HG02763 (cell line): ENCODE measurements around the gene PAX4.
A peak's percentile ranks its signal among the peaks of the same experiment; 100 is the strongest.

ENCODE experiments used
- ATAC-seq: cut with Tn5 transposase; IDR thresholded peaks from one replicate; pipeline ENCODE4 v1.9.1; 2021; ENCODE audit warnings: mild to moderate bottlenecking, moderate library complexity; ENCODE audit not compliant: unreplicated experiment

The PAX4 gene

GRCh38 chr7:127618042-127618441 is at the start of gene PAX4:
Gene PAX4, minus strand, starts transcription at chr7:127618142. Its CDS starts 2,214 bp downstream, at chr7:127615928.
- no peak for ATAC-seq

- no peak for ATAC-seq
These were observed 49.2 kb upstream of the PAX4 start for GRCh38 chr7:127667017-127667670.

DNA sequence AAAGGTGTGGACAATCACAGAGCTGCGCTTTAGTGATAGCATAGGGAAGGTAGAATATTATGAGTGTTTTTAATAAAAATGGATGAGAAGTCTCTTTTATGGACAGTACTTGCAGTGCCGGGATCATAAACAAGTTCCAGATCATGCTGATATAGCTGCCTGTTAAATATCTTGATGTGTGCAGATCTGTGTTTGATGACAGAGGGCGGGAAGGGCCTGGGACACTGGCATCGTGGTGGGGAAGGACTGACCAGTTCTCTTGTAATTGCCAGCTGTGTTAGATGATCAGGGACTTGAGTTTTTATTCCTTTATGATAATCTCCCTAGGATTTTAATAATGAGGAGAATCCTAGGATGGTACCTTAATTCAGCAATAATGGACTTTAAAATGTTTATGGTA is 48.7 kb upstream of the PAX4 start:
- ATAC-seq = no peak

DNA sequence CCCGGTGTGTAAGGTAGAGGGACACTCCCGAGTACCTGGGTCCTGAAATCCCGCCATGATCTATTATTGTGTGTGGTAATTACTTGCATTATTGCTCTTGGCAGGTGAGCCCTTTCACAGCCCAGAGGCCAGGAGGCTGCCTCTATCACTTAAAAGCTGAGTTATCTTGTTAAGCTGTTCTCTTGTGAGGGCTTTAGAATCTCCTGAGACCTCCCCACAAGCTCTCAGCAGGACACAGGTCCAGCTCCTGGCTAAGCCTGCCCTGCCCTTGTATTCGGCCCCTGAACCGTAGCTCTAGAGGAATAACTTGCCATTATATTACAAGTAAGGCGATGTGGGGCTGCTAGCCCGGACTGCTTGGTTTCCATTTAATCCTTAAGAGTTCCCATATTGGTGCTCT is 48.0 kb upstream of the PAX4 start:
- ATAC-seq = no peak

- ATAC-seq = no peak
These were observed 41.2 kb upstream of the PAX4 start for GRCh38 chr7:127658970-127659630.

- no peak for ATAC-seq
These were observed 39.6 kb upstream of the PAX4 start for GRCh38 chr7:127657500-127657899.

- ATAC-seq = no peak
These were observed 37.8 kb upstream of the PAX4 start for GRCh38 chr7:127655720-127656119.

GRCh38 chr7:127654404-127655394 is 36.8 kb upstream of the PAX4 start:
- ATAC-seq = no peak

DNA sequence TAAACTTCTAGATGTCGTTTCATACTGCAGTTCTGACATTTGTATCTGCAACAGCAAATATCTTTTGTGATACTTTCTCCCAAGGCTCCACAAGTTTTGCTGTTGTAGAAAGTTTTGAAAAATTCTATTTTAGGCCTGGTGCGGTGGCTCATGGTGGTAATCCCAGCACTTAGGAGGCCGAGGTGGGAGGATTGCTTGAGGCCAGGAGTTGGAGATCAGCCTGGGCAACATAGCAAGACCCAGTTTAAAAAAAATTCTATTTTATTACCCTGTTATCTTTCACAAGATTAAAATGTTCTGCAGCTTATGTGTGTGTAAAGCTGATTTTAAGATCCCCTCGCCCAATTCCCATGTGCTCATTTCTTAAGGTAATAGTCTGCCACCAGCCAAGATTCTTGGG is 35.5 kb upstream of the PAX4 start:
- ATAC-seq = no peak

DNA sequence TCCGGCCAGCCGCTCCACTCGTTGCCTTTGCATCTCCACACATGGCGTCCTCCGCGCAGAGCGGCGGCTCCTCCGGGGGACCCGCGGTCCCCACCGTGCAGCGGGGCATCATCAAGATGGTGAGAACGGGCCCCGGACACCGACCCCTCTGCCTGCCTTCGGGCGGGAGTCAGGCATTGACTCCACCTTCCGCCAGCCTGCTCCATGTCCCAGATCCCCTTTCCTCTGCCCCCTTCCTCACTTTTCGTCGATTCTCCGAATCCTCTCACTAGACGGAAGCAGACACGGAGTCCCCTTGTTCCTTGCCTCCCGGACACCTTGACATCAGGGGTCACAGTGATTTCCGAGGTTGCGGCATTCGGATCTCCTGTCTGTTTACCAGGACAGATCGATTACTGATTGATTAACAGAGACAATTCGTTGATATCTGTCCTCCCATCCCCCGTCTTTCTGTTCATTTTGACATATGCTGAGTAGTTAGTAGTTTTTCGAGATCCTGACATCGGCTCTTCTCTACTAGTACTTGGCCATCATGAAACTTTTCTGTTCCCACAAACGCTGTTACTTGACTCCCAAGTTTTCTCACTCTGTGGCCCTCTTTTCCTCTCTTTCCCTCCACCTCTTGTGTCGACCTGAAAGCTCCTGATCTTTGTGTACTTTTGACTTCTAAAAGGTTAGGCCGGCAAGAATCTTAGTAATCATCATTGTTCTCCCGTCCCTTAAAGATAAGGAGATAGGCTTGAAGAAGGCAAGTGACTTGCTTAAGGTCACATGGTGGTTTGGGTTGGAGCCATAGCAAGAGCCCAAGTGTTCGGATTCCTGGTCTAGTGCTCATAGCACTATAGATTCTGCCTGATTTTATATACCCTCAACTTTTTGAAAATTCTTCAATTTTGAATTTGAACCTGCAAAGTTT is 34.6 kb upstream of the PAX4 start:
- no peak for ATAC-seq

DNA sequence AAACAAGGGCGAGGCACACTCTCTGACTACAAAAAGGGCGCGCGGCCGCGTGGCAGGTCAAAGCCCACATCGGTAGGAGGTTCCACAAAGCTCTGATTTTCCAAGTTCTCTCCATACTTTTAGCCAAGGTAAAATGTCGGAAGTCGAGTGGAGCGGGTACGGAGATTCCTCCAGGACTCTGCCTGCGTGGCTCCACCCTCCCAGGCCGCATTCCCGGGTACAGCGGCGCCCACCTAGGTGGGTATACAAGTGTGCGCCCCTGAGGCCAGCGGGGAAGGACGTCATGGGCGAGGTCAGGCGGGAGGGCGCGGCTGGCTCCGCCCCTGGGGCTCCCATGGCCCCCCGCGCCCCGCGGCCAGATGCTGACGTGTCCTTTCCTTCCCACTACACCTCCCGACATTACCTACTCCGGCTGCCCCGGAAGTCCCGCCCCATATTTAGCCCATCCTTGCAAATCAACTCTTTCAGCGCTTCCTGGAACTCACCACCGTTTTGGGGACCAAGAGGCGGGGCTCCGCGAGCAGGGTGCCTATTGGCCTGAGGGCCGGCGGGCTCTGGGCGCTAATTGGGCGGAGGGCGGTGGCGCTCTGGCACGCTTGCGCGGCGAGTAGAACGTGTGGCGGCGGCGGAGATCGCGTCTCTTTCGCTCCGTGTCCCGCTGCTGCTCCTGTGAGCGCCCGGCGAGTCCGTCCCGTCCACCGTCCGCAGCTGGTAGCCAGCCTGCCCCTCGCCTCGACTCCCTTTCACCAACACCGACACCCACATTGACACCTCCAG is 33.8 kb upstream of the PAX4 start, which contains the start of gene SND1:
Gene SND1 (plus strand): TSS at position 639 of the 777 bp plus-strand sequence. CDS start 180 bp downstream, outside the sequence.
- ATAC-seq = peak; percentile 93

DNA sequence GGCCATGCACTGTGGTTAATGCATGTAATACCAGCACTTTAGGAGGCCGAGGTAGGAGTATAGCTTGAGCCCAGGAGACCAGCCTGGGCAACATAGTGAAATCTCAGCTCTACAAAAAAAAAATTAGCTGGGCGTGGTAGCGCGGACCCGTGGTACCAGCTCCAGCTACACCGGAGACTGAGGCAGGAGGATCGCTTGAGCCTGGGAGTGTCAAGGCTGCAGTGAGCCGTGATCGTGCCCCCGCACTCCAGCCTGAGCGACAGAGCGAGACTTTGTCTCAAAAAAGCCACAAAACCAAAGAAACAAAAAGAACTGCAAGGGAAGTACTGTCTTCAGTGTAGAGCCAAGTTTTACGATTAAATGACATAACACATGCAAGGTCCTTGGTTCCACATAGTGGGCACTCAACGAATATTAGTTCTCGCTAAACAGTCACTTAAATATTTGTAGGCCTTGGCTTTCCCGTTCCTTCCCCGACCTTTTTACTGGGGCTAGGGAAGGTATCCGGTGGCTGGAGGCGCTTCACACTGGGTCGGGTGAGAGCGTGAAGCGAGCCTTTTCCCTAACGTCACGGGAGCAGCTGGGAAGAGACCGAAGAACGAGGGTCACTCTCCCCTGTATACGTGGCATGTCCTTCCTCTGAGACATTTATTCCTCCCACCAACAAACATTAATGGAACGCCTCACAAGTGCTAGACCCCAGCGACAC is 33.1 kb upstream of the PAX4 start:
- ATAC-seq = no peak

DNA sequence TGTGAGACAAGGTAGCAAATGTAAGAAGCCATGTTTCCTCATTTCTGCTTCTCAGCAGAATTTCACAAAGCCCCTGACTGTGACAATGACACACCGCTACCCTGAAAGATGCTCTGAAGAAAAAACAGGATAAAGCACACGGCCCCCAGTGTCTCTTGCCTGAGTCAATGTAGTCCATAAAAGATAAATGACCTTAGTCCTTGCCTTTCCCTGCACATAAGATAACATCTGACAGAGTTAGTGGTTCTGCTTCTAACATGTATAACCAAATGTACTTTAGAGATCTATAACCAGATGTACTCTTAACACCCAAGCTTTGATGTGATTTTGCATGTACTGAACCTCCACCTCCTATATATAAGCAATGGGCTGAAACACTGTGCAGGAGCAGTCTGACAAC is 31.0 kb upstream of the PAX4 start:
- ATAC-seq = no peak

- ATAC-seq = no peak
These were observed 29.7 kb upstream of the PAX4 start for GRCh38 chr7:127647636-127648035.

GRCh38 chr7:127644484-127644883 is 26.5 kb upstream of the PAX4 start:
- ATAC-seq = no peak

- ATAC-seq = no peak
These were observed 20.3 kb upstream of the PAX4 start for GRCh38 chr7:127638197-127638596.

DNA sequence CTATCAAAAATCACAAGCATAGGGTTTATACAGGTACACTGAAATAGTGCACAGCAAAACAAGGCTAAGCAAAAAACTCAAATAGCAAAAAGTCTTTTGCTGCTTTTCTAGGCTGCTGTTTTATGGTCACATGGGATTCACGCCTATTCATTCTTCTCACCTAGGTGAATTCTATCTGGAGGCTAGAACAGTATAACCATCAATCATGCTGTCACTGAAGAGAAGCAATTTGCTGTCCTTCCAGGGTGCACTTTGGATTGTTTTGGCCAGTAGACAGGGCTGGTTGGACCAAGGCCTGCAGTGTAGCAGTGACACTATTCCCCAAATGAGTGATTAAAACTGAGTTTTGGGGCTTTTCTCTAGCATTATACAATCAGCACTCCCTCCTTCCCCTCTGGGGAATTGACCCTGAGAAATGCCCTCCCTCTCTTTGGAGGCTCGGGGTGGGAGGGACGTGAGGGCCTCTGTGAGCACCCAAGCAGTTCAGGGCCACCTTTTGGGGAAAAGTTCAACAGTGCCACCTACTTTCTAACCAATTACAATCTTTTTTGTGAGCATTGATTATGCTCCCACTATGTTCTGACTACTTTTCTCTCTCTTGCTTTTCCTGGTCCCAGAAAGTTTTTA is 17.8 kb upstream of the PAX4 start:
- ATAC-seq = no peak

DNA sequence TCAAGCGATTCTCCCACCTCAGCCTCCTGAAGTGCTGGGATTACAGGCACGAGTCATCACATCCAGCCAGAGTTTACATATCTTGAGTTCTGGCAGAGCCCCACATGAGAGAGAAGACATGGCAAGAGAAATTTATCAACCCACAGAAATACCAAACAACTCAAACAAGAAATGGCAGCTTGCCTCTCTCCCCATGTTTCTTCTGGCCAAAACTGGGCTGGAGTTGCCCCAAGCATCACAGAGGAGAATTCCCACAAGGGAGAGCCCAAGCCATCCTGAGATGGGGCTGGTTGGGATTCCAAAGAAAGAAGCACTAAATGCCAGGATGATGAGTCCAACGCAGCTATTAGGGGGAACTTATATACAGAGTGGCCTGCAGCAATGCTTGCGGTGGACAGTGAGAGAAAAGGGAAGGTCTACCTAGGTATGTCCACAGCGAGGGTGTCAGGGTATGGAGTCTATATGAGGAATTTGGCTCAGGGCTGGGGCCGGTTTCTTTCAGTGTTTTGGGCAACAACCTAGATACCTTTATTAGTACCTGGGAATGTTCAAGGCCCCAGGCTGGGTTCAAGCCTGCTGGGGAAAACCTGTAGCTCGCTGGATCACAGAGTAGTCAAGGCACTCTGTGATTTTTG is 14.5 kb upstream of the PAX4 start:
- ATAC-seq = no peak
